WTC11 (cell line): ENCODE results near the gene CNTNAP2.

Experiments used
- CREB1 ChIP-seq: sonication (generic); formaldehyde crosslinking; IDR thresholded peaks from 2 replicates; pipeline ENCODE4 v1.8.0; 2023; ENCODE audit warnings: mild to moderate bottlenecking, missing genetic modification reagents
- ELF4 ChIP-seq: sonication (generic); formaldehyde crosslinking; IDR thresholded peaks from 2 replicates; pipeline ENCODE4 v1.8.1; 2022; ENCODE audit warnings: low read depth, mild to moderate bottlenecking, moderate library complexity, missing genetic modification reagents
- ESRRA ChIP-seq: sonication (generic); formaldehyde crosslinking; IDR thresholded peaks from 2 replicates; pipeline ENCODE4 v1.8.1; 2022; ENCODE audit warnings: mild to moderate bottlenecking, missing genetic modification reagents, borderline replicate concordance
- NR2C2 ChIP-seq: sonication (generic); formaldehyde crosslinking; IDR thresholded peaks from 2 replicates; pipeline ENCODE4 v1.8.0; 2022; ENCODE audit warnings: mild to moderate bottlenecking, missing genetic modification reagents
- SP1 ChIP-seq: sonication (generic); formaldehyde crosslinking; conservative IDR thresholded peaks from 2 replicates; pipeline ENCODE4 v1.8.1; 2022; ENCODE audit warnings: missing genetic modification reagents
- ZNF121 ChIP-seq: sonication (generic); formaldehyde crosslinking; IDR thresholded peaks from 2 replicates; pipeline ENCODE4 v1.8.0; 2023; ENCODE audit warnings: missing genetic modification reagents
- TF ChIP-seq, protein P1 (sequence below): fragments of 200-600 bp; IDR thresholded peaks from 2 replicates; pipeline ENCODE4 v1.8.0; 2022; ENCODE audit warnings: antibody characterized with exemption
- TF ChIP-seq, protein P2 (sequence below): sonication (generic); formaldehyde crosslinking; IDR thresholded peaks from 2 replicates; pipeline ENCODE4 v1.8.0; 2022; ENCODE audit warnings: mild to moderate bottlenecking, missing genetic modification reagents
- TF ChIP-seq, protein P3 (sequence below): sonication (generic); formaldehyde crosslinking; IDR thresholded peaks from 2 replicates; pipeline ENCODE4 v1.8.1; 2023; ENCODE audit warnings: mild to moderate bottlenecking, missing genetic modification reagents, borderline replicate concordance
- TF ChIP-seq, protein P4 (sequence below): sonication (generic); formaldehyde crosslinking; IDR thresholded peaks from 2 replicates; pipeline ENCODE4 v1.8.1; 2022; ENCODE audit warnings: missing genetic modification reagents, borderline replicate concordance
- TF ChIP-seq, protein P5 (sequence below): sonication (generic); formaldehyde crosslinking; IDR thresholded peaks from 2 replicates; pipeline ENCODE4 v1.8.0; 2022; ENCODE audit warnings: mild to moderate bottlenecking, missing genetic modification reagents
- TF ChIP-seq, protein P6 (sequence below): sonication (generic); formaldehyde crosslinking; IDR thresholded peaks from 2 replicates; pipeline ENCODE4 v1.8.1; 2023; ENCODE audit warnings: mild to moderate bottlenecking, missing genetic modification reagents, moderate library complexity

DNA sequence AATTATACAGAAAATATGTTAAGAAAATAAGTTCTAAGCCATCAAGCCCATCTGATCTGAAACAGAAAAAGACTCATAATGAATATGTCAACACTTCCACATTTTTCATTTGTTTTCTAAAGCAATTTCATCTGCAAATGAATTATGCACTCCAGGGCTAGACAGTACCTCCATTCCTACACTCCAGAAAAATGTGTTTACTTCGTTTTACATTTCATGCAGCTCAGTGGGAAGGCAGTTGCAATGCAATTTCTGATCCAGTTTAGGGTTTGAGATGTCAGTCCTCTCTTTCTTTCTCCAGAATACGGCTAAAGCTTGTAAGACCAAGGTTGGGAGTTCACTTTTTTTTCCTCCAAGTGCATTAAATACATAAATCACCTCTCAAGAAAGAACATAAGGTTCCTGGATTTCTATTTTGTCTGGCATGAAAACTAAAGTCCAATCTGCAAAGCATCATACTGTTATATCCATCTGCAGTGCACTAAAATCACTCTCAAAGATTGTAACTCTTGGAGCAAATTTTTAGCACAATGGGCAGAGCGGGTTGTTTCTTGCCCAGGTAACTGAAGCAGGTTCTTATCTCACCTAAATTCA, 2125.2 kb downstream of the CNTNAP2 start:
- no peak for TF ChIP-seq ELF4 (CRISPR knock-in tag)
- no peak for TF ChIP-seq NR2C2 (CRISPR knock-in tag)
- TF ChIP-seq CREB1 (CRISPR knock-in tag) = no peak
- TF ChIP-seq, protein P1, sequence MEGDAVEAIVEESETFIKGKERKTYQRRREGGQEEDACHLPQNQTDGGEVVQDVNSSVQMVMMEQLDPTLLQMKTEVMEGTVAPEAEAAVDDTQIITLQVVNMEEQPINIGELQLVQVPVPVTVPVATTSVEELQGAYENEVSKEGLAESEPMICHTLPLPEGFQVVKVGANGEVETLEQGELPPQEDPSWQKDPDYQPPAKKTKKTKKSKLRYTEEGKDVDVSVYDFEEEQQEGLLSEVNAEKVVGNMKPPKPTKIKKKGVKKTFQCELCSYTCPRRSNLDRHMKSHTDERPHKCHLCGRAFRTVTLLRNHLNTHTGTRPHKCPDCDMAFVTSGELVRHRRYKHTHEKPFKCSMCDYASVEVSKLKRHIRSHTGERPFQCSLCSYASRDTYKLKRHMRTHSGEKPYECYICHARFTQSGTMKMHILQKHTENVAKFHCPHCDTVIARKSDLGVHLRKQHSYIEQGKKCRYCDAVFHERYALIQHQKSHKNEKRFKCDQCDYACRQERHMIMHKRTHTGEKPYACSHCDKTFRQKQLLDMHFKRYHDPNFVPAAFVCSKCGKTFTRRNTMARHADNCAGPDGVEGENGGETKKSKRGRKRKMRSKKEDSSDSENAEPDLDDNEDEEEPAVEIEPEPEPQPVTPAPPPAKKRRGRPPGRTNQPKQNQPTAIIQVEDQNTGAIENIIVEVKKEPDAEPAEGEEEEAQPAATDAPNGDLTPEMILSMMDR = no peak
- TF ChIP-seq SP1 (CRISPR knock-in tag) = no peak
- TF ChIP-seq, protein P2, sequence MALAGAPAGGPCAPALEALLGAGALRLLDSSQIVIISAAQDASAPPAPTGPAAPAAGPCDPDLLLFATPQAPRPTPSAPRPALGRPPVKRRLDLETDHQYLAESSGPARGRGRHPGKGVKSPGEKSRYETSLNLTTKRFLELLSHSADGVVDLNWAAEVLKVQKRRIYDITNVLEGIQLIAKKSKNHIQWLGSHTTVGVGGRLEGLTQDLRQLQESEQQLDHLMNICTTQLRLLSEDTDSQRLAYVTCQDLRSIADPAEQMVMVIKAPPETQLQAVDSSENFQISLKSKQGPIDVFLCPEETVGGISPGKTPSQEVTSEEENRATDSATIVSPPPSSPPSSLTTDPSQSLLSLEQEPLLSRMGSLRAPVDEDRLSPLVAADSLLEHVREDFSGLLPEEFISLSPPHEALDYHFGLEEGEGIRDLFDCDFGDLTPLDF (CRISPR knock-in tag) = no peak
- TF ChIP-seq, protein P3, sequence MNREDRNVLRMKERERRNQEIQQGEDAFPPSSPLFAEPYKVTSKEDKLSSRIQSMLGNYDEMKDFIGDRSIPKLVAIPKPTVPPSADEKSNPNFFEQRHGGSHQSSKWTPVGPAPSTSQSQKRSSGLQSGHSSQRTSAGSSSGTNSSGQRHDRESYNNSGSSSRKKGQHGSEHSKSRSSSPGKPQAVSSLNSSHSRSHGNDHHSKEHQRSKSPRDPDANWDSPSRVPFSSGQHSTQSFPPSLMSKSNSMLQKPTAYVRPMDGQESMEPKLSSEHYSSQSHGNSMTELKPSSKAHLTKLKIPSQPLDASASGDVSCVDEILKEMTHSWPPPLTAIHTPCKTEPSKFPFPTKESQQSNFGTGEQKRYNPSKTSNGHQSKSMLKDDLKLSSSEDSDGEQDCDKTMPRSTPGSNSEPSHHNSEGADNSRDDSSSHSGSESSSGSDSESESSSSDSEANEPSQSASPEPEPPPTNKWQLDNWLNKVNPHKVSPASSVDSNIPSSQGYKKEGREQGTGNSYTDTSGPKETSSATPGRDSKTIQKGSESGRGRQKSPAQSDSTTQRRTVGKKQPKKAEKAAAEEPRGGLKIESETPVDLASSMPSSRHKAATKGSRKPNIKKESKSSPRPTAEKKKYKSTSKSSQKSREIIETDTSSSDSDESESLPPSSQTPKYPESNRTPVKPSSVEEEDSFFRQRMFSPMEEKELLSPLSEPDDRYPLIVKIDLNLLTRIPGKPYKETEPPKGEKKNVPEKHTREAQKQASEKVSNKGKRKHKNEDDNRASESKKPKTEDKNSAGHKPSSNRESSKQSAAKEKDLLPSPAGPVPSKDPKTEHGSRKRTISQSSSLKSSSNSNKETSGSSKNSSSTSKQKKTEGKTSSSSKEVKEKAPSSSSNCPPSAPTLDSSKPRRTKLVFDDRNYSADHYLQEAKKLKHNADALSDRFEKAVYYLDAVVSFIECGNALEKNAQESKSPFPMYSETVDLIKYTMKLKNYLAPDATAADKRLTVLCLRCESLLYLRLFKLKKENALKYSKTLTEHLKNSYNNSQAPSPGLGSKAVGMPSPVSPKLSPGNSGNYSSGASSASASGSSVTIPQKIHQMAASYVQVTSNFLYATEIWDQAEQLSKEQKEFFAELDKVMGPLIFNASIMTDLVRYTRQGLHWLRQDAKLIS (CRISPR knock-in tag) = no peak
- no peak for TF ChIP-seq ZNF121 (CRISPR knock-in tag)
- no peak for TF ChIP-seq ESRRA
- TF ChIP-seq, protein P4, sequence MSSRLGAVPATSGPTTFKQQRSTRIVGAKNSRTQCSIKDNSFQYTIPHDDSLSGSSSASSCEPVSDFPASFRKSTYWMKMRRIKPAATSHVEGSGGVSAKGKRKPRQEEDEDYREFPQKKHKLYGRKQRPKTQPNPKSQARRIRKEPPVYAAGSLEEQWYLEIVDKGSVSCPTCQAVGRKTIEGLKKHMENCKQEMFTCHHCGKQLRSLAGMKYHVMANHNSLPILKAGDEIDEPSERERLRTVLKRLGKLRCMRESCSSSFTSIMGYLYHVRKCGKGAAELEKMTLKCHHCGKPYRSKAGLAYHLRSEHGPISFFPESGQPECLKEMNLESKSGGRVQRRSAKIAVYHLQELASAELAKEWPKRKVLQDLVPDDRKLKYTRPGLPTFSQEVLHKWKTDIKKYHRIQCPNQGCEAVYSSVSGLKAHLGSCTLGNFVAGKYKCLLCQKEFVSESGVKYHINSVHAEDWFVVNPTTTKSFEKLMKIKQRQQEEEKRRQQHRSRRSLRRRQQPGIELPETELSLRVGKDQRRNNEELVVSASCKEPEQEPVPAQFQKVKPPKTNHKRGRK (CRISPR knock-in tag) = no peak
- TF ChIP-seq, protein P5, sequence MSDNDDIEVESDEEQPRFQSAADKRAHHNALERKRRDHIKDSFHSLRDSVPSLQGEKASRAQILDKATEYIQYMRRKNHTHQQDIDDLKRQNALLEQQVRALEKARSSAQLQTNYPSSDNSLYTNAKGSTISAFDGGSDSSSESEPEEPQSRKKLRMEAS (CRISPR knock-in tag) = no peak
- TF ChIP-seq, protein P6, sequence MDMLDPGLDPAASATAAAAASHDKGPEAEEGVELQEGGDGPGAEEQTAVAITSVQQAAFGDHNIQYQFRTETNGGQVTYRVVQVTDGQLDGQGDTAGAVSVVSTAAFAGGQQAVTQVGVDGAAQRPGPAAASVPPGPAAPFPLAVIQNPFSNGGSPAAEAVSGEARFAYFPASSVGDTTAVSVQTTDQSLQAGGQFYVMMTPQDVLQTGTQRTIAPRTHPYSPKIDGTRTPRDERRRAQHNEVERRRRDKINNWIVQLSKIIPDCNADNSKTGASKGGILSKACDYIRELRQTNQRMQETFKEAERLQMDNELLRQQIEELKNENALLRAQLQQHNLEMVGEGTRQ (CRISPR knock-in tag) = no peak
